OCI-M2 (cell line): ENCODE data around the gene MPP4.

Experiments
- DNase-seq: peaks from one replicate; lab custom pipeline; 2025; ENCODE audit not compliant: unreplicated experiment; lab: John Stamatoyannopoulos, UW

Gene MPP4

DNA sequence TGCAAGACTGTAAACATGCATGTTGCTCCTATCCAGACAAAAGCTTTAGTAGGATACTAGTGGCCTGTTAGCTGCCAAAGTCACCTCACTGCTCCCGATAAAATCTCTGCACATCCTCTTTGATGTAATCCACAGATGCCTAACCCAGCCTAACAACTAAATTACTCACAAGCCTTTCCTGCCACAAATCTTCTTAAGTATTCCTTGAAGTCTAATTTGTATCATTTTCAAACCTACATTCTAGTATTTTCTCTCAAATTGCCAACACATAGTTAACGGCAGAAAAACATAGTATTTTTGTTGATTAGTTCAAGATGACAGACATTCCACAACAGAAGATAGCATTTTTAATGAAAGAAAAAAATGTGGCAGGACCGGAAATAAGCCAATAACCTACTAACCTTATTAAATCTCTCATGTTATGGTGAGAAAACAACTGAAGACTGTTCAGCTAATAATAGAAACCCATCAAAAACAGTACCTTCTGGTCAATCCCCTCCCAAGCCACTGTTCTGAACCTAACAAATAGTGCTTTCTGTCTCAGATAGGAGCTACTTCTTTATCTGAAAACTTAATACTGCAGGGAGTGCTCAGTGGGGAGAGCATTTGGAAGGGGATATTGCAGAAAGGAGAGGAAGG is at the start of gene MPP4:
TSS of gene MPP4 (minus strand) at position 57 of the 639 bp plus-strand sequence. CDS start 4,690 bp downstream, outside the sequence.
- DNase-seq = no peak

DNA sequence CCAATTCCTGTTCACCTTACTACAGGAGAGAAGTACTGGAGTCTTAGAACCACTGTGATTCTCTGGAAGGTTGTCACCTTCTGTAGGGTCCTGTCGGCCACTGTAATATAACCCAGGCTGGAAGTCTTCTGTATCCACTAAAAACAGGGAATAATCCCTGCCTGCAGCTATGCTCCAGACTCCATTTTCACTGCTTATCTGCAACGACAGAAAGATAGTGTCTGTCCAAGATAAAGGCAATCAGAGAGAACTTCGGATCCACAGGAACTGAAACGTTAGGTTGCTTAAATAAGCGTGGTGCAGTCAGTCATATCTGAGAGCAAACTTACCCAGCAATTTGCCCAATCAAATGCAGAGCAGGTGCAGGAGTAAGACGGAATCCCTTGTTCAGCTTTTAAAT is 48.1 kb upstream of the MPP4 start:
- DNase-seq = no peak

DNA sequence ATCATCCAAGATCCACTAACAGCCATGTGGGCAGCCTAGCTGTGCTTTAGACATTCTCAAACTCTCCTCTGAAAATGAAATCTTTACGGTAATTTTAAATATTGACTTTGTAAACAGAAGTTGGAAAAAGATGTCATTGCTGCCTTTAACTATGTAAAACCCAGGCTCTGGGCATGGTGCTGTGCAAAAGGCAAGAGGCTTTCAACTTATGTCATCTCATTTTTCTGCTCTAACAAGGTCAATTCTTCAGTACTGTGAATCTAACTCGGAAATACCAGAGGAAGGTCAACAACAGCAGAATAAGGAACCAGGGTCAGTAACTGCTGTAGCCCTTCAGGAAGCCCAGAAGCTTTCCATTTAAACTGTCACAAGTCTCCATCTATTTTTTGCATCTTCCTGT is 37.0 kb upstream of the MPP4 start:
- no peak for DNase-seq

- no peak for DNase-seq
These were observed 35.7 kb upstream of the MPP4 start for GRCh38 chr2:201734111-201734510.

GRCh38 chr2:201733544-201733943 is 35.1 kb upstream of the MPP4 start:
- DNase-seq = no peak

DNA sequence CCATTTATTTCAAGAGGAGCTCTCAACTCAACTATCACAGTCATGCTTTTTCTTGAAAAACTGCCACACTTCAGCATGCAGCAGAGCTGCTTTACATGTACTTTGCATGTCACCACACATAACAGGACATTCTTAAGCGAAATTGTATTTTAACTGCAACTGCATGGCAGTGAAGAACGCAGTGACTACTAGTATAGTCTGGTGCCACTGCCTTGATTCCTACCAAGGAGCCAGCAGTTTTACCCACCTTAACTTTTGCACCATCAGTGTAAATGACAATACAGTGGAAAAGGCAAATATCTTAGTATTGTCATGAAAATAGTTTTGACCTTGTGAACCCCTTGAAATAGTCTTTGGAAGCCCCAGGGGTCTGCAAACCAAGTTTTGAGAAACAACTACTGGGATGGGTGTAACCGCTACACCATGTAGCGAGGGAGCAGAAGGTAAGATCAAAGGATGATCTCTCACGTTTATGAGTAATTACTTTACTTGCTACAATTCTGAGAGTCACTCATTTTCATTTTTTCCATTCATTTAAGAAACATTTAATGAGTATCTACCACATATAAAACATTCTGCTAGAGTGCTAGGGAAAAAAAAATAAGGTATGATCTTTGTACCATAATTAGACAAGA is 32.3 kb upstream of the MPP4 start:
- DNase-seq = no peak

DNA sequence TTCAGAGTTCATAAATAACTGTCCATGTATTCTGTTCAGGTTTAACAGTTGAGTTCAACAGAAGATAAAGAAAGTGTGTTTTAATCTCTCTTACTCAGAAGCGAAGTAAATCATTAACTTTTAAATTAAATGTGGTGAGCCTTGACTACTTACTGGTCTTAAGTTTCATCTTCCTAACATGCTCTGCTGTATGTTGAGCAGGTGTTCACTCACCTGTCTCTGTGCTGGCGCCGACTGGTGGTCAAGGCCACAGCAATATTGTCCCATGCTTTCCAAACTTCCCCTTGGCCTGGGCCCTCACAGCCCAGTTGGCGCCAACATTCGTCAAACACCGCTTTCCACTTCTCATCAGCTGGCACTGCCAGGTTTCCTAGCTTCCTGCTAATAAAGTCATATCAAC is 17.0 kb upstream of the MPP4 start:
- DNase-seq = no peak

DNA sequence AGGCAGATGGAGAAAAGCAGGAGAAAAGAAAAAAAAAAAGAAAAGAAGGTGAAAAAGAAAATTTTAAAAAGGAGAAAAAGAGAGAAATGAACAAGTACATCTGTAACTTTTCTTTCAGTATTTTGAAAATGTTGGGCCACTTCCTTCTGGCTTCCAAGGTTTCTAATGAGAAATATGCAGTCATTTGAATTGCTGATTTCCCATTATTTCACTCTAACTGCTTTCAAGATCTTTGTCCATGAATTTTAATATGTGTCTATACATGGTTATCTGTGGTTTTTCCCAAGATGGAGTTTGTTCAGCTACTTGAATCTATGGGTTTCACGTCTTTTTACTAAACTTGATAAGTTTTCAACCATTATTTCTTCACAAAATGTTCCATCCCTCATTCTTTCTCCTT is 14.3 kb upstream of the MPP4 start:
- no peak for DNase-seq

DNA sequence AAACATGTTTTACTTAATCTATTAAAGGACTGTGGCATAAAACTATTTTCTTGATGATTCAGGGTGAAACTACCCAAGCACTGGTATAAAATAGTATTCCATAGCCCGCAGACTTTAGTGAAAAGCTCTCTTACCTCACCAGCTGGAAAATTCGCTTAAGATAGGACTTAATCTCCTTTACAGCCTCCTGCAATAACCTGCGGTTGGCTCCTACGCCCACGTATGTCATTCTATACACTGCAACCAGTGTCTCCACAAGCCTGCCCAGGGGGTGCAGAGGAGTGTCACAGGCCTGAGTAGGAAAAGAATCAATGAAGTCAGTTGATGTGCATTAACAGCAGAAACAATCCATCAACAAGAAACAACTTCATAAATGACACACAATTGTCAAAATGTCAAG is 11.3 kb upstream of the MPP4 start:
- DNase-seq = no peak

GRCh38 chr2:201709049-201709448 is 10.6 kb upstream of the MPP4 start:
- no peak for DNase-seq

GRCh38 chr2:201707753-201708152 is 9.3 kb upstream of the MPP4 start:
- DNase-seq = no peak

DNA sequence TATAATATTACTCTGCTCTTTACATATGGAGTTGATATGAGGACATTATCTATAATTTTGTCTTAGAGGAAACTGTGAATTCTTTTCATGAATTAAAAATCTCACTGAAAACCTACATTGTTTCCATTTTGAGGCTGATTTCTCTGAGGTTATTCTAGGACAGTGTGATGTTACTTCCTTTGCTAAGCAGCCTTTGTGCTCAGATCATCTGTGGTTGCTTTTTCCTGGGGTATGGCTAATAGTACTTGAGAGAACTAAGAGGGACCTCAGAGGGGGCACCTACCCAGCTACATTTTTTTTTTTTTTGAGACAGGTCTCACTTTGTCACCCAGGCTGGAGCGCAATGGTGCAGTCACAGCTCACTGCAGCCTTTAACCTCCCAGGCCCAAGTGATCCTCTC is 8.7 kb upstream of the MPP4 start:
- DNase-seq = no peak

GRCh38 chr2:201704536-201704935 is 6.1 kb upstream of the MPP4 start:
- no peak for DNase-seq

- no peak for DNase-seq
These were observed 3.2 kb upstream of the MPP4 start for GRCh38 chr2:201701646-201702045.

GRCh38 chr2:201699416-201699815 is 972 bp upstream of the MPP4 start:
- no peak for DNase-seq

DNA sequence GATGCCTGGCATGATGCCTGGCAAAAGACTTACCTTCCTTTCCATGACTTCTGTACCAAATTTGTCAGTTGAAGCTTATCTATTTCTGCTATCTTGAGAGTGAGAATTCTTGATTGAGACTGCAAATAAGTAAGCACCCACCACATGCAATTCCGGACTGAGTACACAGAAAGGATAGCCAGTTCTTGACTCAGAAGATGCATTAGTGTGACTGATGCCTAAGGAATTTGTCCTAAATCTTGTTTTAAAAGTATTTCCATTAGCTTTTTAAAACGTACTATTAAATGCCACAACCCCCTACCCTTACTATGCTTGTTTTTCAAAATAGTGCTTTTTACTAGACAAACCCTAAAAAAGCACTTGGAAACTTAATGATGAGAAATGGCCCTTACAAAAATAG is 545 bp downstream of the MPP4 start:
- DNase-seq = no peak

- DNase-seq = no peak
These were observed 2.2 kb downstream of the MPP4 start for GRCh38 chr2:201696151-201696659.

- no peak for DNase-seq
These were observed 13.3 kb downstream of the MPP4 start for GRCh38 chr2:201685156-201685555.

- no peak for DNase-seq
These were observed 17.7 kb downstream of the MPP4 start for GRCh38 chr2:201680743-201681142.

DNA sequence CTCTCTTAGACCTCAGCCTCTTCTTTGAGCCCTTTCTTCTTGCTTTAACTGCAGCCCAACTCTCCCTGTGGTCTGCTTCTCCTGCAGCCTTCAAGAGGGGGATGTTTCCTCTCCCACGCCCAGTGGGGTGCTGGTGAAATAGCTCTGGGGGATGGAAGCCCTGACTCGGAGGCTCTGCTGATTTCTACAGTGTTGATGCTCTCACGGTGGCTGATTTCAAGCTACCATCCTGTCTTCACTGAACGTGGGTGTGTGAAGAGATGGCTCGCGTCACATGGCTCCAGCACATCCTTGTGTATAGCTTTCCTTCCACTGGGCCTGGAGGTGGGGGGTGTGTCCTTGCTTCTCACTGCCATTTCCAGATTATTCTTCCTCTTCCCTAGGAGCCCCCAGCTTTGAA is 20.0 kb downstream of the MPP4 start:
- DNase-seq = no peak

DNA sequence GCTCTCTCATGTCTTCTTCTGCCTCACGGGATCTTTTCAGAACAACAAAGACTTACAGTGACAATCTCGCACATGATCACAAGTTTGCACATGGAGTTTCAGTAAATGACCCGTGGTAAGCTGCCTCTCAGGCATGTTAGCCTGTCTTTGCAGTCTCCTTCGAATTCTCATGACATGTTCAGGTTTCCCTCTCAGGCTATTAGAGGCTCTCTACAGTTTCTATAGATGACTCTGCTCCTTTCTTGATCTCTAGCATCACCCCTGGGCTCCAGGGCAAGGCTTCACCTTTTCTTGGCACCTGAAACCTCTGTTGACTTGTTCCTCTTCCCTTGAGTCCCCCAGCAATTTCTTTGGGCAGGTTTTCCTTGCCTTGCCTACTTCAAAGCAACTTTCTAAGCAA is 23.0 kb downstream of the MPP4 start:
- no peak for DNase-seq

DNA sequence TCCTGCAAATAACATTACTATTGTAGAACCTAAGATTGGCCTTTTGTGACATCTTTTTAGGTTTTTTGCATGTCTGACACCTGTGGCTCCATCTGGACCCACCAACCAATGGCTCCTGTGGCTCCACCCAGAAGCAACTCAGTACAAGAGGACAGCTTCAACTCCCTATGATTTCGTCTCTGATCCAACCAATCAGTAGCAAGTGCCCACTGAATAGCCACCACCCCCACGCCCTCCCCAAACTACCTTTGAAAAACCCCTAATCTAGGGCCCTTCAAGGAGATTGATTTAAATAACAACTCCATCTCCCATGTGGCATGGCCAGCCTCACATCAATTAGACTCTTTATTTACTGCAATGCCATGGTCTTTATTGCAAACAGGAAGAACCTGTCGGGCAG is 23.6 kb downstream of the MPP4 start:
- DNase-seq = no peak

DNA sequence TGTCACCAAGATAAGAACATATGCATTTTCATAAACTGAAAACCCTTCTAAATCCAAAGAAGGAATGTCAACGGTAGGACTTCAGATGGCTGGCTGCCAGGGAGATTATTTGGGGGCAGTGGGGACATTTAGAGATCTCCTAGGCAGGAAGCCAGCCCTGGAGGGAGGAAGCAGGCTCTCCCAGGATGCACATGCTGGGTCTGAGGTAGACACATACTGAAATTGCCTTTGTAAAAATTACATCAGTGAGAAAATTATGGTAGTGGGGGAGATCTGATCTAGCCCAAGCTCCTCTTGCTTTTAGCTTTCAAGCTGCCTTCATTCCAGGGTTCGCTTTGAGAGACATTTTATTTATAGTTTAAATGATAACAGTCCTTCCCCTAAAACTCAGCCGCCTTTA is 24.1 kb downstream of the MPP4 start:
- no peak for DNase-seq
